ENCODE measurements around the gene ZNF354B. TPM values are rescaled to one million over a fixed set of nuclear protein-coding genes. Genes with fewer than 3 reads are reported as not detected.

Gene ZNF354B
- total and polyA plus RNA-seq, 8 donors: 13.3 to 32.9 (median 25.9) TPM

- intact Hi-C loops (cut with DNase I): no loop called here
- TF ChIP-seq CTCF (IDR thresholded peaks at IDR 0.05): no peak
- Histone ChIP-seq H3K27me3 (no peaks in the 10 kb centered on the region), H3K27ac (no peak overlapping the region), H3K4me1 (no peaks in the 10 kb centered on the region), H3K36me3 (no peaks in the 10 kb centered on the region), H3K4me3 (no peak overlapping the region), H3K9me3 (no peaks in the 10 kb centered on the region)
- ATAC-seq: no peak
- no peak for DNase-seq
These were observed 34.3 kb upstream of the ZNF354B start for GRCh38 chr5:178825444-178825843.

- Histone ChIP-seq H3K4me3 (no peak overlapping the region), H3K36me3 (no peaks in the 10 kb centered on the region), H3K27me3 (no peaks in the 10 kb centered on the region), H3K9me3 (no peaks in the 10 kb centered on the region), H3K27ac (no peak overlapping the region), H3K4me1 (no peaks in the 10 kb centered on the region)
- DNase-seq (no peak), ATAC-seq (no peak)
- no peak for TF ChIP-seq CTCF (IDR thresholded peaks at IDR 0.05)
- intact Hi-C loops (cut with DNase I): no loop called here
These were observed 33.5 kb upstream of the ZNF354B start for GRCh38 chr5:178826216-178826615.

- H3K9me3 ChIP-seq: no peaks in the 10 kb centered on the region
- no peaks in the 10 kb centered on the region for H3K27me3 ChIP-seq
- no peak overlapping the region for H3K4me3 ChIP-seq
- intact Hi-C loops (cut with DNase I): no loop called here
- H3K27ac ChIP-seq: no peak overlapping the region
- H3K36me3 ChIP-seq: no peaks in the 10 kb centered on the region
- DNase-seq (no peak), ATAC-seq (no peak)
- no peak for TF ChIP-seq CTCF (IDR thresholded peaks at IDR 0.05)
- no peaks in the 10 kb centered on the region for H3K4me1 ChIP-seq
These were observed 32.1 kb upstream of the ZNF354B start for GRCh38 chr5:178827636-178828035.

GRCh38 chr5:178831049-178831448, 28.7 kb upstream of the ZNF354B start:
- intact Hi-C loops (cut with DNase I): no loop called here
- Histone ChIP-seq H3K4me1 (no peaks in the 10 kb centered on the region), H3K4me3 (no peak overlapping the region), H3K9me3 (no peaks in the 10 kb centered on the region), H3K27ac (no peak overlapping the region), H3K36me3 (no peaks in the 10 kb centered on the region), H3K27me3 (no peaks in the 10 kb centered on the region)
- ATAC-seq (no peak), DNase-seq (no peak)
- TF ChIP-seq CTCF (IDR thresholded peaks at IDR 0.05): no peak

GRCh38 chr5:178832618-178833201, 27.0 kb upstream of the ZNF354B start:
- Histone ChIP-seq H3K9me3 (no peaks in the 10 kb centered on the region), H3K27me3 (no peaks in the 10 kb centered on the region), H3K4me1 (no peaks in the 10 kb centered on the region), H3K27ac (no peak overlapping the region), H3K36me3 (no peaks in the 10 kb centered on the region), H3K4me3 (no peak overlapping the region)
- ATAC-seq (no peak), DNase-seq (no peak)
- TF ChIP-seq CTCF (IDR thresholded peaks at IDR 0.05): no peak
- intact Hi-C loops (cut with DNase I): no loop called here

Measured in left lung (tissue), 10 donors.